22Rv1 (cell line): ENCODE results near the gene FIBIN.

Source experiments
- ZFX ChIP-seq: fragments of 450-650 bp; IDR thresholded peaks from 2 replicates; pipeline ENCODE4 v1.6.1; 2017; ENCODE audit warnings: antibody characterized with exemption, borderline replicate concordance
- TF ChIP-seq, protein P1 (sequence below): fragments of 450-650 bp; IDR thresholded peaks from 2 replicates; pipeline ENCODE4 v1.5.1; 2017; ENCODE audit warnings: mild to moderate bottlenecking

DNA sequence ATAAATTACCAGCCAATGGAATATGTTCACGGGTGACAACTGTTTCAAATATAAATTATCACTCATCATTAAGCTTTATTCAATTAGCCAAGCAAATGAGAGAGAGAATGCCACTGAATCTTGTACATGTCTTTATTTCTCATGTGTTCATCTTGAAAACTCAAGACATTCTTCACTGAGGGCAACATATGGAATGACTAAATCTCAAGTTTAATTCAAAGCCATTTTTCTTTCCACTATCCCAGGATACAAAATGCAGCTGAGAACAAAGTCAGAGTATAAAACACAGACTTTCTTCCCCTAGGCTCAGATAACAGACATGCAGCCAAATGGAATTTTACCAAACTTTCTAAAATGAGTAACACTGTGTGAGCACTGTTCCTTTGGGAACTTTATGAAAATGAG lies 34.7 kb downstream of the FIBIN start:
- TF ChIP-seq, protein P1, sequence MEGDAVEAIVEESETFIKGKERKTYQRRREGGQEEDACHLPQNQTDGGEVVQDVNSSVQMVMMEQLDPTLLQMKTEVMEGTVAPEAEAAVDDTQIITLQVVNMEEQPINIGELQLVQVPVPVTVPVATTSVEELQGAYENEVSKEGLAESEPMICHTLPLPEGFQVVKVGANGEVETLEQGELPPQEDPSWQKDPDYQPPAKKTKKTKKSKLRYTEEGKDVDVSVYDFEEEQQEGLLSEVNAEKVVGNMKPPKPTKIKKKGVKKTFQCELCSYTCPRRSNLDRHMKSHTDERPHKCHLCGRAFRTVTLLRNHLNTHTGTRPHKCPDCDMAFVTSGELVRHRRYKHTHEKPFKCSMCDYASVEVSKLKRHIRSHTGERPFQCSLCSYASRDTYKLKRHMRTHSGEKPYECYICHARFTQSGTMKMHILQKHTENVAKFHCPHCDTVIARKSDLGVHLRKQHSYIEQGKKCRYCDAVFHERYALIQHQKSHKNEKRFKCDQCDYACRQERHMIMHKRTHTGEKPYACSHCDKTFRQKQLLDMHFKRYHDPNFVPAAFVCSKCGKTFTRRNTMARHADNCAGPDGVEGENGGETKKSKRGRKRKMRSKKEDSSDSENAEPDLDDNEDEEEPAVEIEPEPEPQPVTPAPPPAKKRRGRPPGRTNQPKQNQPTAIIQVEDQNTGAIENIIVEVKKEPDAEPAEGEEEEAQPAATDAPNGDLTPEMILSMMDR, result no peak
- TF ChIP-seq ZFX, result no peak
